Gastrocnemius medialis (tissue), 4 donors: ENCODE results near the gene MRTO4.

Experiments
- POLR2A ChIP-seq, 2 donors: fragments of 450-650 bp; IDR thresholded peaks; one replicate each; pipeline ENCODE4 v1.6.1; 2017; ENCODE audit warnings: antibody characterized with exemption in 2 of 2, mild to moderate bottlenecking in 2 of 2, moderate library complexity in 2 of 2
- TF ChIP-seq, protein P1 (sequence below), 5 experiments: fragments of 450-650 bp in 3 of 5; fragments of 200-600 bp in 2 of 5; sonication (generic) in 2 of 5; IDR thresholded peaks in 4 of 5; conservative IDR thresholded peaks in 1 of 5; 1 replicate in 4 of 5; 2 replicates in 1 of 5; pipeline ENCODE4 v1.5.1; 2016 to 2019; ENCODE audit warnings: antibody characterized with exemption in 5 of 5, mild to moderate bottlenecking in 3 of 5, moderate library complexity in 3 of 5

DNA sequence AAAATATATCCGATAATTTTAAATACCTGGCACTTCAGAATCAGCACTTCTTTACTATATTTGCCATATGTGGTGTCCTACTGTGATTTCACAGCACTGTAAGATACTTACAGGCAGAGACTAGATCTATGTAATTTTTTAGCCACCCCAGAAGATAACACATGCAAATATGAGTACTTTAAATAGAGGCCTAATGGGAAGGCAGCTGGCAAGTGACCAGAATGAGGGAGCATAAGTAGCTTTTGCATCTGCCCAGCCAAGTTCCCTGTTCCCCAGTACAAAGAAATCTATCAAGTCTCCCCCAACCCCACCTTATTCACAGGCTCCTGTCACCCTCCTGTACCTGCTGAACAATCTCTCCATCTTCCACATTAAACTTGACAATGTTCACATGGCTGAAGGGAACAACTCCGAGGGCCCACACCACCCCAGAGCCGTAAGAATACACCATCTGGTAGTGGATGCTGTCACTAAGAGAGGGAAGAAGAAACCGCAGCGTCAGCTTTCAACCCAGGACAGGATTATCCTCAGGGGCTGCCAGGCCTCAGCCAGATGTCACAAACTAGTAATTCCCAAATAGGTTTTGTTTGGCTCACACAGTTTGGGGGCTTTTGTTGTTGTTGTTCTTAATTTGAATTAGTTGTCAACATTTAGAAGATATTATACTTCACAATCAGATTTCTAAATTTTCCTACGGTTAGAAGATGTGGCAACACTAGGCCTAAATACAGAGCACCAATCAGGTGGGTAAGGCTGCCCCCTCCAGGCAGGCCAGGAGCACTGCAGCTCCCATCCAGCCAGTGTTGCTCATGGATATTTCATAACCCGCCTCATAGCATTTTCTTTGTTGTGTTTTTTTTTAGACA, 10.7 kb upstream of the MRTO4 start:
- TF ChIP-seq, protein P1, sequence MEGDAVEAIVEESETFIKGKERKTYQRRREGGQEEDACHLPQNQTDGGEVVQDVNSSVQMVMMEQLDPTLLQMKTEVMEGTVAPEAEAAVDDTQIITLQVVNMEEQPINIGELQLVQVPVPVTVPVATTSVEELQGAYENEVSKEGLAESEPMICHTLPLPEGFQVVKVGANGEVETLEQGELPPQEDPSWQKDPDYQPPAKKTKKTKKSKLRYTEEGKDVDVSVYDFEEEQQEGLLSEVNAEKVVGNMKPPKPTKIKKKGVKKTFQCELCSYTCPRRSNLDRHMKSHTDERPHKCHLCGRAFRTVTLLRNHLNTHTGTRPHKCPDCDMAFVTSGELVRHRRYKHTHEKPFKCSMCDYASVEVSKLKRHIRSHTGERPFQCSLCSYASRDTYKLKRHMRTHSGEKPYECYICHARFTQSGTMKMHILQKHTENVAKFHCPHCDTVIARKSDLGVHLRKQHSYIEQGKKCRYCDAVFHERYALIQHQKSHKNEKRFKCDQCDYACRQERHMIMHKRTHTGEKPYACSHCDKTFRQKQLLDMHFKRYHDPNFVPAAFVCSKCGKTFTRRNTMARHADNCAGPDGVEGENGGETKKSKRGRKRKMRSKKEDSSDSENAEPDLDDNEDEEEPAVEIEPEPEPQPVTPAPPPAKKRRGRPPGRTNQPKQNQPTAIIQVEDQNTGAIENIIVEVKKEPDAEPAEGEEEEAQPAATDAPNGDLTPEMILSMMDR (IDR thresholded peaks at IDR 0.05 in 4 of 5, conservative IDR thresholded peaks at IDR 0.05 in 1 of 5): peak; percentile 91 to 96 (median 94)
- TF ChIP-seq POLR2A (IDR thresholded peaks at IDR 0.05): no peak
